Eye (tissue), 1 donor: ENCODE measurements around the gene DIABLO.
A peak's percentile ranks its signal among the peaks of the same experiment; 100 is the strongest.
"Not testable (repeated sequence)": the region's sequence is repeated elsewhere in the genome, so short reads cannot be mapped to it uniquely, and the experiment has no call there.

ENCODE experiments used
- DNase-seq: peaks from one replicate; pipeline ENCODE4 v3.0.0-alpha.2; 2015

The DIABLO gene

GRCh38 chr12:122208073-122208820 is 17.6 kb downstream of the DIABLO start:
- no peak for DNase-seq

DNA sequence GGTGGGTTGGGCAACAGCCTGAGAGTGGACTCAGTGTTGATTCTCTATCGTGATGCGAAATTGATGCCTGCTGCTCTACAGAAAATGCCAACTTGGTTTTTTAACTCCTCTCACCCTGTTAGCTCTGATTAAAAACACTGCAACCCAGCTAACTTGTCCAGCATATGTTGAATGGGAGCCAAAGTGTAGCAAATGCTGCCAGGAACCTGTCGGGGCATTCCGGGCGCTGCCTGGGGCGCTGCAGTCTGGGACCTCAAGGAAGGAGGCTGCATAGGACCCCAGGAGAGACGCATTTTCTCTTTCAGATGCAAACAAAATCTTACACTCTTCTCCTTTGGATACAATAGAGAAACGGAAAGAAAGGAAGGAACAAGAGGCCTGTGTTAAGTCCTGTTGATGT is 18.5 kb downstream of the DIABLO start:
- no peak for DNase-seq

GRCh38 chr12:122206976-122207375 is 18.9 kb downstream of the DIABLO start:
- DNase-seq: no peak

DNA sequence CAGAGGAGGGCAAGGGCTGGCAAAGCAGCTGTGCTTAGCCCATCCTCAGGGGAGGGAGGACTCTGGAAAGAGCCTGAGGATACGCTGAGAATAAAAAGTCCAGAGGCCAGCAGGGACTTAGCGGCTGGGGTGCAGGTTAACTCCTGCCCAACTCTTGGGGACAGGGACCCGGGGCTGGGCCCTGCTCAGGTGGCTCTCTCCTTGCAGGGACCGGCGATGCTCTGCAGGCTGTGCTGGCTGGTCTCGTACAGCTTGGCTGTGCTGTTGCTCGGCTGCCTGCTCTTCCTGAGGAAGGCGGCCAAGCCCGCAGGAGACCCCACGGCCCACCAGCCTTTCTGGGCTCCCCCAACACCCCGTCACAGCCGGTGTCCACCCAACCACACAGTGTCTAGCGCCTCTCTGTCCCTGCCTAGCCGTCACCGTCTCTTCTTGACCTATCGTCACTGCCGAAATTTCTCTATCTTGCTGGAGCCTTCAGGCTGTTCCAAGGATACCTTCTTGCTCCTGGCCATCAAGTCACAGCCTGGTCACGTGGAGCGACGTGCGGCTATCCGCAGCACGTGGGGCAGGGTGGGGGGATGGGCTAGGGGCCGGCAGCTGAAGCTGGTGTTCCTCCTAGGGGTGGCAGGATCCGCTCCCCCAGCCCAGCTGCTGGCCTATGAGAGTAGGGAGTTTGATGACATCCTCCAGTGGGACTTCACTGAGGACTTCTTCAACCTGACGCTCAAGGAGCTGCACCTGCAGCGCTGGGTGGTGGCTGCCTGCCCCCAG is 19.6 kb downstream of the DIABLO start:
- DNase-seq: no peak

DNA sequence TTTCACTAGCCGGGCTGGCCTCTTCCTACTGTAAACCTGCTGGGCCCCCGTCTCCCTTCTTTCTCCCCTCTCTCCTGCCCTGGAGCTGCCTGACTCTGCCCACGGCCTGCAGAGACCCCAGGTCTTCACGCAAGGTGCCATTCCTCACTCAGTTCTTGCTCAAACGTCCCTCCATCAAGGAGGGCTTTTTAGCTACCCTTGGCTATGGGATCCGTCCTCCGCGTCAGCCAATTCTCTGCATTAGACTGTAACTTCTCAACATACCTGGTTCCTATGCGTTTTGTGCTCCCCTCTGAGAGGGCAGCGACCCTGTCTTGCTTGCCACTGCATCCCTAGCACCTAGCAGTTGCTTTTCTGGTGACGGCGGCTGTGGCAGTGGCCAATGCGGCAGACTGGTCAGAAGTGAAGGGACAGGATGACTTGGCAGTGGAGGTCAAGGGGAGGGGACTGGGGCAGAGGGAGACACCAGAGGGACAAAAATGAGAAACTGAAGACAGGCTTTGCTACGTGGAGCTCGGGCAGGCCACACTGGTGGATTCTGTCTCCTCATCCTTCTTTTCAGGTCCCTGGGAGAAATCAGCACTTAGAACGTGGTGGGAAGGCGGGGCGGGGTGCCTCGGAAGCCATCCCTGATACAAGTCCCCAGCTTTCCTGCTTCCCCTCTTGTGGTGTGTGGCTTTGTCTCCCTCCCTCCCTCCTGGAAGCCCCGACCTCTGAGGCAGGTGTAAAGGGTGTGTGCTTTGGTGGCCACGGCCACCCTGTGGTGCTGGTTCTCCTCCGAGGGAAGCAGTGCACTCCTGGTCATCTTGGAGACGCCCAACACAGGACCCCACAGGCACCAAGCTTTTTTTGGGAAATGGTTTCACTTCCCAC is 20.6 kb downstream of the DIABLO start:
- no peak for DNase-seq

DNA sequence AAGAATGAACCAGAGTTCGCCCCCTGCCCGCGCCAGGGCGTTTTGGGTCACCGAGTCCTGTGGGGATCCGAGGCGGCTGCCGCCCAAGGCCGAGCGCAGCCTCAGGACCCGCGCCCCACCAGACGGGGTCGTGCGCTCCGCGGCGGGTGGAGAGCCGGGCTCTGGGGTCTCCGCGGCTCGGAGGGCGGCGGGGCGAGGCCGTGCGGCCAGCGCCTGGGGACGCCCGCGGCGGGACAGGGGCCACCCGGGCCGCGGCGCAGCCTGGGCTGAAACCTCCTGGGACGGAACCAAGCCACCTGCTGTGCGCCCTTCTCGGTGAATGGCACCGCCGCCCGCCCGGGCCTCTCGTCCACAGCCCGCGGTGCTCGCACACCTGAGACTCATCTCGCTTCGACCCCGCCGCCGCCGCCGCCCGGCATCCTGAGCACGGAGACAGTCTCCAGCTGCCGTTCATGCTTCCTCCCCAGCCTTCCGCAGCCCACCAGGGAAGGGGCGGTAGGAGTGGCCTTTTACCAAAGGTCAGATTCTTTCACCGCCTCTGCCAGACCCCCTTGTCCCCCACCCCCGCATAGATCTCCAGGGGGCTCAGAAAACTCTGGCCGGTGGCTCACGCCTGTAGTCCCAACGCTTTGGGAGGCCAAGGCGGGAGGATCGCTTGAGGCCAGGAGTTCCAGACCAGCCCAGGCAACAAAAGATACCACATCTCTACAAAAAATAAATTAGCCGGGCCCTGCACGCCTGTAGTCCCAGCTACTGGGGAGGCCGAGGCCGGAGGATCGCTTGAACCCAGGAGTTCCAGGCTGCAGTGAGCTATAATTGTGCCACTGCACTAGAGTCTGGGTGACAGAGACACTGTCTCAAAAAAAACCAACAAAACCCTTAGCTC is 21.4 kb downstream of the DIABLO start:
- DNase-seq: peak; percentile 27

GRCh38 chr12:122203301-122204166 is 22.3 kb downstream of the DIABLO start, which contains the start of gene B3GNT4:
B3GNT4 (plus strand) TSS chr12:122203709; CDS start chr12:122204619, 910 bp downstream.
- DNase-seq: peak; percentile 70

DNA sequence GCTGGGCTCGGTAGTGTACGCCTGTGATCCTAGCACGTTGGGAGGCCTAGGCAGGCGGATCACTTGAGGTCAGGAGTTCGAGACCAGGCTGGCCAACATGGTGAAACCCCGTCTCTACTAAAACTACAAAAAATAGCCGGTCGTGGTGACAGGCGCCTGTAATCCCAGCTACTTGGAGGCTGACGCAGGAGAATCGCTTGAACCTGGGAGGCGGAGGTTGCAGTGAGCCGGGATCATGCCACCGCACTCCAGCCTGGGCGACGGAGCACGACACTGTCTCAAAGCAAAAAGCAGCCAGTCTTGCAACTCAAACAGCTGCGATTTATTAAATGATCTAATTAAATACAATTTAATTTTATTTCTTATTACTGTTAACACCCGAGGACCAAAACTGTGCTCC is 23.0 kb downstream of the DIABLO start:
- DNase-seq: not testable (repeated sequence)

- no peak for DNase-seq
Measured at GRCh38 chr12:122202017-122202416, 23.8 kb downstream of the DIABLO start.

DNA sequence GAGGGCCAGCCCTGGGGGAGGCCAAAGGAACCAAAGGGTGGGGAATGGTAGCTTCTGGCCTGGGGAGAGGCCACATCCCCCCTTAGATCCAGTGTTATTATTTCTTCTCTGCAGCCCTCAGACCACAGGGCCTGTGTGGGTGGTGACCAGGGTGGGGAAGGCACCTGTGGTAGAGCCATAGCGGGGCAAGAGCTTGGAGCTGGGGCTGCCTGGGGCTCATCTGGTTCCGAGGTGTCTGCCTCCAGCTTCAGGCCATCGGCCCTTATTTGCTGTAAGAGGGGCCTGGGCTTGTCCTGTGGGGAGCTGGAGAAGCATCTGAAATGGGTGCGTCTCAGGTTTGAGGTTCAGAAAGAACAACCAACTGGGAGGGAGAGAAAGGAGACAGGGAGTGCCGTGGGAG is 24.5 kb downstream of the DIABLO start:
- no peak for DNase-seq

- no peak for DNase-seq
Measured at GRCh38 chr12:122200541-122201175, 25.2 kb downstream of the DIABLO start.

DNA sequence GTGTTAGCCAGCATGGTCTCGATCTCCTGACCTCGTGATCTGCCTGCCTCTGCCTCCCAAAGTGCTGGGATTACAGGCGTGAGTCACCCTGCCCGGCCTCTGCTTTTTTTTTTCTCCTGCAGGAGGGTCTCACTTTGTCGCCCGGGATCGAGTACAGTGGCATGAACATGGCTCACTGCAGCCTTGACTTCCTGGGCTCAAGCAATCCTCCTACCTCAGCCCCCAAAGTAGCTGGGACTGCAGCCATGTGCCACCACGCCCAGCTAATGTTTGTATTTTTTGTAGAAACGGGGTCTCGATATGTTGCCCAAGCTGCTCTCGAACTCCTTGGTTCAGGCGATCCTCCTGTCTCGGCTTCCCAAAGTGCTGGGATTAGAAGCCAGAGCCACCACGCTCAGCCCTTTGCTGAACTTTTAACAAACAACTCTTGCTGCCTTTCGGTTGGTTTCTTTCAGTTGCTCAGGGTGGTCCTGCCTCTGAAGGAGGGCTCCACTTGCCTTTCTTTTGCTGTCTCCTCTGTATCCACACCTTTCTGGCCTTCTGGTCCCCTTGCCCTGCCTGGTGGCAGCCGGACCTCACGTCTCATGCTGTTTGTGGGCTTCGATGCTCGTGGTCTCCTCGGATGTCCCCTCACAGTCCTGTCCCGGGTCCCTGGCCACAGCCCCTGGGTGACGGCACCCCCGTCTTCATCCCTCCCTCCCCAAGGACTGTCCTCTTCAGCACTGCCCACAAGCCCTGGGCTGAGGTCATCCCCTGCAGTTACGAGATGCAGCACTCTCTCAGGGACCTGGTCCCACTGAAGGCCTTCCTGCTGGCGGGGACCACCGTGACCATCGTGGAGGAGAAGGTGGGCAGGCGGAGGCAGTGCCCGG is 26.1 kb downstream of the DIABLO start:
- DNase-seq: no peak

GRCh38 chr12:122197612-122197966 is 28.3 kb downstream of the DIABLO start:
- no peak for DNase-seq

DNA sequence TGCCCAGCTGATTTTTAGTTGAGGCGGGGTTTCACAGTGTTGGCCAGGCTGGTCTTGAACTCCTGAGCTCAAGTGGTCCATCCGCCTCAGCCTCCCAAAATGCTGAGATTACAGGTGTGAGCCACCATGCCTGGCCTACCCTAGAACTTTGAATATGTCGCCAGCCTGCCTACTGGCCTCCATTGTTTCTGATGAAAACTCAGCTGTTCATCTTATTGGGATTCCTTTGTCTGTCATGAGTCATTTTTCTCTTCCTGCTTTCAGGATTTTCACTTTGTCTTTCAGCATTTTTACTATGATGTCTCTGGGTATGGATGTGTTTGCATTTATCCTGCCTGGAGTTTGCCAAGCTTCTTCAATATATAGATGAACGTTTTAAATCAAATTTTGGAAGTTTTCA is 30.4 kb downstream of the DIABLO start:
- no peak for DNase-seq

DNA sequence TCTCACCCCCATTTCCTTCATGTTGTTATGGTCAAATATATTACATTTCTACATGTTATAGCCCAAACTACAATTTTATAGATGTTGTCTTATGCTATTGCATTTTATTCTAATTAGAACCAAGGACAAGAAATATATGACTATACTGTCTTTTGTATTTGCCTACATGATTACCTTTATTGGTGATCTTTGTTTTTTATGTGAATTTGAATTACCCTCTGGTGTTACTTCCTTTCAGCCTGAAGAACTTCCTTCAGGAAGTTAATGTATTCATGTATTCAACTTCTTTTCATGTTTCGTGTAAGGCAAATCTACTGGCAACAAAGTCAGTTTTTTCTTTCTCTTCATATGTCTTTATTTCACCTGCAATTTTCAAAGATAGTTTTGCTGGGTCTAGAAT is 31.0 kb downstream of the DIABLO start:
- no peak for DNase-seq

- DNase-seq: no peak
Measured at GRCh38 chr12:122192441-122192840, 33.4 kb downstream of the DIABLO start.

- peak; percentile 63 for DNase-seq
Measured at GRCh38 chr12:122190842-122191668, 34.8 kb downstream of the DIABLO start.

GRCh38 chr12:122189626-122190475 is 36.0 kb downstream of the DIABLO start:
- DNase-seq: no peak
